ENCODE measurements around the gene EDEM3.
A peak's percentile ranks its signal among the peaks of the same experiment; 100 is the strongest.

The EDEM3 gene

GRCh38 chr1:184655185-184655584 is 99.5 kb downstream of the EDEM3 start:
- Histone ChIP-seq H3K36me3 (ENCODE audit: control insufficient read depth, insufficient read depth, low read length) (no peaks in the 10 kb centered on the region), H3K4me3 (replicated peaks; ENCODE audit: low read depth, low read length) (no peak overlapping the region), H3K27me3 (replicated peaks; ENCODE audit: control insufficient read depth, insufficient read depth, low read length) (no peaks in the 10 kb centered on the region)
- no peak for TF ChIP-seq CTCF (IDR thresholded peaks at IDR 0.05; ENCODE audit: insufficient read depth, low read length, poor library complexity, severe bottlenecking)
- DNase-seq (ENCODE audit: extremely low read depth, insufficient read length), result no peak

- Histone ChIP-seq H3K36me3 (ENCODE audit: control insufficient read depth, insufficient read depth, low read length) (no peaks in the 10 kb centered on the region), H3K27me3 (replicated peaks; ENCODE audit: control insufficient read depth, insufficient read depth, low read length) (no peaks in the 10 kb centered on the region), H3K4me3 (replicated peaks; ENCODE audit: low read depth, low read length) (no peak overlapping the region)
- DNase-seq (ENCODE audit: extremely low read depth, insufficient read length), result no peak
- no peak for TF ChIP-seq CTCF (IDR thresholded peaks at IDR 0.05; ENCODE audit: insufficient read depth, low read length, poor library complexity, severe bottlenecking)
Measured at GRCh38 chr1:184650177-184650866, 104.3 kb downstream of the EDEM3 start.

GRCh38 chr1:184649451-184649888 is 105.2 kb downstream of the EDEM3 start:
- H3K36me3 ChIP-seq (ENCODE audit: control insufficient read depth, insufficient read depth, low read length), result no peaks in the 10 kb centered on the region
- peak overlapping the region; percentile 59 for H3K4me3 ChIP-seq (replicated peaks; ENCODE audit: low read depth, low read length)
- DNase-seq (ENCODE audit: extremely low read depth, insufficient read length), result peak; percentile 51
- peak; percentile 2 for TF ChIP-seq CTCF (IDR thresholded peaks at IDR 0.05; ENCODE audit: insufficient read depth, low read length, poor library complexity, severe bottlenecking)
- no peaks in the 10 kb centered on the region for H3K27me3 ChIP-seq (replicated peaks; ENCODE audit: control insufficient read depth, insufficient read depth, low read length)

GRCh38 chr1:184648856-184649201 is 105.8 kb downstream of the EDEM3 start:
- peak overlapping the region; percentile 59 for H3K4me3 ChIP-seq (replicated peaks; ENCODE audit: low read depth, low read length)
- no peaks in the 10 kb centered on the region for H3K27me3 ChIP-seq (replicated peaks; ENCODE audit: control insufficient read depth, insufficient read depth, low read length)
- no peak for TF ChIP-seq CTCF (IDR thresholded peaks at IDR 0.05; ENCODE audit: insufficient read depth, low read length, poor library complexity, severe bottlenecking)
- no peak for DNase-seq (ENCODE audit: extremely low read depth, insufficient read length)
- no peaks in the 10 kb centered on the region for H3K36me3 ChIP-seq (ENCODE audit: control insufficient read depth, insufficient read depth, low read length)

GRCh38 chr1:184648160-184648855 is 106.3 kb downstream of the EDEM3 start:
- DNase-seq (ENCODE audit: extremely low read depth, insufficient read length), result no peak
- no peak for TF ChIP-seq CTCF (IDR thresholded peaks at IDR 0.05; ENCODE audit: insufficient read depth, low read length, poor library complexity, severe bottlenecking)
- H3K4me3 ChIP-seq (replicated peaks; ENCODE audit: low read depth, low read length), result peak overlapping the region; percentile 59

More at GRCh38 chr1:184648160-184648855, 106.3 kb downstream of the EDEM3 start:
- no peaks in the 10 kb centered on the region for H3K36me3 ChIP-seq (ENCODE audit: control insufficient read depth, insufficient read depth, low read length)
- no peaks in the 10 kb centered on the region for H3K27me3 ChIP-seq (replicated peaks; ENCODE audit: control insufficient read depth, insufficient read depth, low read length)
